Heart left ventricle (tissue), 13 donors: ENCODE results near the gene CBLL2.

Experiments
- CTCF ChIP-seq, 12 donors: fragments of 200-600 bp; sonication (generic) in 4 of 12; IDR thresholded peaks; one replicate each; pipeline versions ENCODE4 v1.5.0 to v1.8.0; 2018 to 2022; ENCODE audit warnings: antibody characterized with exemption in 12 of 12, mild to moderate bottlenecking in 5 of 12
- POLR2A ChIP-seq, 2 donors: fragments of 450-650 bp; IDR thresholded peaks; one replicate each; pipeline ENCODE4 v1.6.1; 2017; ENCODE audit warnings: antibody characterized with exemption in 2 of 2, mild to moderate bottlenecking in 2 of 2, moderate library complexity in 2 of 2
- donor health status: ischemic (EF 13 %, LVEDD 7.1; RV severe dilation, severe dysfunction).
- donor health status: DM: no; HTN: yes; CAD: no.
- donor health status: DM: no; HTN: no; CAD: no.
- donor health status: ischemic (EF 25% LVEDD 6.9; RV normal size, moderate dysfunction).
- donor health status: ischemic (EF 25% LVEDD 5.7; RV mildly dilated, moderate dysfunction).
- donor health status: ischemic (EF 35%, LVEDD 5.7; RV mildly dilated, moderate dysfunction).
- donor health status: nonischemic (EF 11% LVEDD 7.7; RV severe dilation, severe dysfunction).
- donor health status: DM: yes; HTN: yes; CAD: no.
- donor health status: PGD.
- donor health status: ischemic (EF 29% LVEDD 5.4; RV normal size, mild dysfunction).
- donor health status: nonischemic (EF 23%, LVEDD 6.1; RV moderate dilation, normal function).

GRCh38 chrX:22268706-22269105 is 4.0 kb upstream of the CBLL2 start:
- TF ChIP-seq POLR2A (IDR thresholded peaks at IDR 0.05) (no peak), CTCF (IDR thresholded peaks at IDR 0.05) (no peak)
